ENCODE data around the gene DGCR2. TPM values are rescaled to one million over a fixed set of nuclear protein-coding genes. Genes with fewer than 3 reads are reported as not detected.
"Not testable (repeated sequence)": the region's sequence is repeated elsewhere in the genome, so short reads cannot be mapped to it uniquely, and the experiment has no call there.

DGCR2 gene
- polyA plus RNA-seq, 1 donor (not counting 4 experiments of a cell fraction or from before 2014, with no cell fraction given): 23.2 TPM

- Histone ChIP-seq H3K9me3 (ENCODE audit: control insufficient read depth, low read depth, low read length) (no peaks in the 10 kb centered on the region), H4K20me1 (ENCODE audit: control insufficient read depth, extremely low read depth, insufficient read depth, low read length) (no peaks in the 10 kb centered on the region), H3K9me1 (ENCODE audit: control insufficient read depth, extremely low read depth, insufficient read depth, low read length) (no peaks in the 10 kb centered on the region), H3K79me2 (ENCODE audit: control insufficient read depth, insufficient read depth, low read length) (no peaks in the 10 kb centered on the region), H2AFZ (ENCODE audit: control insufficient read depth, low read length) (no peak overlapping the region), H3K4me2 (ENCODE audit: control insufficient read depth, extremely low read depth, insufficient read depth, low read depth, low read length) (no peak overlapping the region), H3K4me1 (ENCODE audit: control insufficient read depth, extremely low read depth, insufficient read depth, low read length) (no peaks in the 10 kb centered on the region), H3K9ac (ENCODE audit: control insufficient read depth, extremely low read depth, insufficient read depth, low read length) (no peak overlapping the region), H3K27ac (ENCODE audit: control insufficient read depth, insufficient read depth, low read length) (no peak overlapping the region), H3K27me3 (ENCODE audit: control insufficient read depth, extremely low read depth, insufficient read depth, low read length) (peaks cover 4% of the 10 kb centered on the region), H3K4me3 (ENCODE audit: control insufficient read depth in 2 of 3, extremely low read depth in 1 of 3, insufficient read depth in 2 of 3, low read depth in 1 of 3, low read length in 3 of 3) (no peak overlapping the region), H3K36me3 (ENCODE audit: control insufficient read depth in 2 of 2, extremely low read depth in 1 of 2, insufficient read depth in 2 of 2, low read length in 2 of 2) (no peaks in the 10 kb centered on the region)
- FAIRE-seq: no peak
- TF ChIP-seq EZH2 (IDR thresholded peaks at IDR 0.05; ENCODE audit: low read length): no peak
- no peak for TF ChIP-seq CTCF (optimal IDR thresholded peaks at IDR 0.05 in 1 of 3, IDR thresholded peaks at IDR 0.05 in 1 of 3, conservative IDR thresholded peaks at IDR 0.05 in 1 of 3; ENCODE audit: extremely low read depth in 1 of 3, insufficient read depth in 2 of 3, low read length in 3 of 3)
- dilution Hi-C loops (cut with MboI; ENCODE audit: extremely low pct_ligation_motif_present, low sequenced_read_pairs): no loop called here
- no peak for DNase-seq (ENCODE audit: low read depth, low spot score)
Measured at GRCh38 chr22:19002684-19003038, 119.6 kb downstream of the DGCR2 start.

GRCh38 chr22:19001204-19001603 lies 121.0 kb downstream of the DGCR2 start:
- TF ChIP-seq EZH2 (IDR thresholded peaks at IDR 0.05; ENCODE audit: low read length): no peak
- TF ChIP-seq CTCF (optimal IDR thresholded peaks at IDR 0.05 in 1 of 3, IDR thresholded peaks at IDR 0.05 in 1 of 3, conservative IDR thresholded peaks at IDR 0.05 in 1 of 3; ENCODE audit: extremely low read depth in 1 of 3, insufficient read depth in 2 of 3, low read length in 3 of 3): no peak
- Histone ChIP-seq H3K36me3 (ENCODE audit: control insufficient read depth in 2 of 2, extremely low read depth in 1 of 2, insufficient read depth in 2 of 2, low read length in 2 of 2) (no peaks in the 10 kb centered on the region), H3K9me1 (ENCODE audit: control insufficient read depth, extremely low read depth, insufficient read depth, low read length) (no peaks in the 10 kb centered on the region), H3K4me2 (ENCODE audit: control insufficient read depth, extremely low read depth, insufficient read depth, low read depth, low read length) (no peak overlapping the region), H4K20me1 (ENCODE audit: control insufficient read depth, extremely low read depth, insufficient read depth, low read length) (no peaks in the 10 kb centered on the region), H3K9me3 (ENCODE audit: control insufficient read depth, low read depth, low read length) (no peaks in the 10 kb centered on the region), H3K9ac (ENCODE audit: control insufficient read depth, extremely low read depth, insufficient read depth, low read length) (no peak overlapping the region), H3K79me2 (ENCODE audit: control insufficient read depth, insufficient read depth, low read length) (no peaks in the 10 kb centered on the region), H3K4me1 (ENCODE audit: control insufficient read depth, extremely low read depth, insufficient read depth, low read length) (no peaks in the 10 kb centered on the region), H3K27ac (ENCODE audit: control insufficient read depth, insufficient read depth, low read length) (no peak overlapping the region), H2AFZ (ENCODE audit: control insufficient read depth, low read length) (no peak overlapping the region), H3K27me3 (ENCODE audit: control insufficient read depth, extremely low read depth, insufficient read depth, low read length) (peaks cover 4% of the 10 kb centered on the region), H3K4me3 (ENCODE audit: control insufficient read depth in 2 of 3, extremely low read depth in 1 of 3, insufficient read depth in 2 of 3, low read depth in 1 of 3, low read length in 3 of 3) (no peak overlapping the region)
- DNase-seq (ENCODE audit: low read depth, low spot score): no peak
- no peak for FAIRE-seq
- dilution Hi-C loops (cut with MboI; ENCODE audit: extremely low pct_ligation_motif_present, low sequenced_read_pairs): no loop called here

GRCh38 chr22:19000106-19000505 lies 122.1 kb downstream of the DGCR2 start:
- H3K4me3 ChIP-seq (ENCODE audit: control insufficient read depth in 2 of 3, extremely low read depth in 1 of 3, insufficient read depth in 2 of 3, low read depth in 1 of 3, low read length in 3 of 3); FAIRE-seq; H3K4me1 ChIP-seq (ENCODE audit: control insufficient read depth, extremely low read depth, insufficient read depth, low read length); H3K27me3 ChIP-seq (ENCODE audit: control insufficient read depth, extremely low read depth, insufficient read depth, low read length); H3K4me2 ChIP-seq (ENCODE audit: control insufficient read depth, extremely low read depth, insufficient read depth, low read depth, low read length); H3K9ac ChIP-seq (ENCODE audit: control insufficient read depth, extremely low read depth, insufficient read depth, low read length); DNase-seq (ENCODE audit: low read depth, low spot score); dilution Hi-C loops (cut with MboI; ENCODE audit: extremely low pct_ligation_motif_present, low sequenced_read_pairs); H3K9me1 ChIP-seq (ENCODE audit: control insufficient read depth, extremely low read depth, insufficient read depth, low read length); H3K36me3 ChIP-seq (ENCODE audit: control insufficient read depth in 2 of 2, extremely low read depth in 1 of 2, insufficient read depth in 2 of 2, low read length in 2 of 2); H3K27ac ChIP-seq (ENCODE audit: control insufficient read depth, insufficient read depth, low read length); H2AFZ ChIP-seq (ENCODE audit: control insufficient read depth, low read length); H4K20me1 ChIP-seq (ENCODE audit: control insufficient read depth, extremely low read depth, insufficient read depth, low read length); H3K79me2 ChIP-seq (ENCODE audit: control insufficient read depth, insufficient read depth, low read length); H3K9me3 ChIP-seq (ENCODE audit: control insufficient read depth, low read depth, low read length): not testable (repeated sequence)
